ENCODE measurements around the gene KLK13.

Gene KLK13

DNA sequence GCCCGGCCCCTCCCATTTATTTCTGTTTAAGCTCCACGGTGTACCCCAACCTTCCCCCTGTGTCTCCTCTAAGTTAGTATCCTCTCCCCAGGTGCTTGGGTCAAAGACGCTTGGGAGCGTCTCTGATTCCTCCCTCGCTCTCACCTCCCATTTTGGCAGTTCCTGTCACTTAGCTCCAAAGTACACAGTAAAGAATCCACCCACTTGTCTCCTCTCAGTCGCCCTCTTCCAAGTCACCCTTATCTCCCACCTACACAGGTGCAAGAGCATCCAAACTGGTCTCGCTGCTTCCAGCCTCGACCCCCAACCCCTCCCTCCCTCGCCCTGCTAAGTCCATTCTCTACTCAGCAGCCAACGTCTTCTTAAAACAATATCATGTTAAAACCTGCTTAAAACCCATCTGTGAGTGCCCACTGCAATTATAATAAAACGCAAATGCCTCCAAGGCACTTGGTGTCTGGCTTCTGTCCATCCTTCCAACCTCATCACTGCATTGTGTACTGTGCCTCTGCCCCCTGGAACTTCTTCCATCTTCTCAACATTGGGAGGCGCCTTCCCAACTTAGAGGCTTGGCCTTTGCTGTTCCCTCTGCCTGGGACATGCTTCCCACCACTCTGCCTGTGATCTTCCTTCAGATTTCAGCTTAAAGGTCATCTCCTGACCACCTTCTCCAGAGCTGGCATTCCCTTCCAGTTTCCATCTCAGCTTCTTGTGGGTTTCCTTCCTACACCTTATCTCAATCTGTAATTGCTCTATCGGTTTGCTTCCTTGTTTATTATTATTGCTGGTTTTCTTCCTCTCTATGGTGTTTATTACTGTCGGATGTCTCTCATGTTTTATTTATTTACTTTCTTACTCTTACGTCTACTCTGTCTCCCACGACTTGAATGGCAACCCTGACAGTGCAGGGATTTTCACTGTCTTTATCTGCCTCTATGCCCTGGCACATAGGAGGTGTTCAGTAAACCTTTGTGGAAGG lies 27.3 kb upstream of the KLK13 start:
- DNase-seq, result no peak

- DNase-seq, result no peak
These were observed 26.2 kb upstream of the KLK13 start for GRCh38 chr19:51091126-51091525.

- DNase-seq, result no peak
These were observed 25.6 kb upstream of the KLK13 start for GRCh38 chr19:51090471-51090870.

DNA sequence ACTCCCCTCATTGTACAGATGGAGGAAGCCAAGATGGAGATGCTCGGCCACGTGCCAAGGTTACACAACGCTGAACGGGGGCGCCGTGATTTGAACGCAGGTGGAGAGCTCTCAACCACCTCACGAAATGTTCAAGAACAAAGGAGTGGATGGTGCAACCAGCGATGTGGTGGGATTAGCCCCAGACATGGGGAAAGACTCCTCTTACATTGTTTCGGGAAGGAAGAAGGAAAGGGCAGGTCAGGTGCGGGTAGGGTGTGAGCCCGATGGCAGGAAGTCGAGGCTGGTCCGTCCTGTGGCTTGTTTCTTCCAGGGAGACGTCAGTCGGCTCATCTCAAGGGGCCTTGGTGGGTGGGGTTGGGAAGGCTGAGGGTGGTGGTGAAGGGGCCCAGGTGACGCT lies 24.9 kb upstream of the KLK13 start:
- no peak for DNase-seq

DNA sequence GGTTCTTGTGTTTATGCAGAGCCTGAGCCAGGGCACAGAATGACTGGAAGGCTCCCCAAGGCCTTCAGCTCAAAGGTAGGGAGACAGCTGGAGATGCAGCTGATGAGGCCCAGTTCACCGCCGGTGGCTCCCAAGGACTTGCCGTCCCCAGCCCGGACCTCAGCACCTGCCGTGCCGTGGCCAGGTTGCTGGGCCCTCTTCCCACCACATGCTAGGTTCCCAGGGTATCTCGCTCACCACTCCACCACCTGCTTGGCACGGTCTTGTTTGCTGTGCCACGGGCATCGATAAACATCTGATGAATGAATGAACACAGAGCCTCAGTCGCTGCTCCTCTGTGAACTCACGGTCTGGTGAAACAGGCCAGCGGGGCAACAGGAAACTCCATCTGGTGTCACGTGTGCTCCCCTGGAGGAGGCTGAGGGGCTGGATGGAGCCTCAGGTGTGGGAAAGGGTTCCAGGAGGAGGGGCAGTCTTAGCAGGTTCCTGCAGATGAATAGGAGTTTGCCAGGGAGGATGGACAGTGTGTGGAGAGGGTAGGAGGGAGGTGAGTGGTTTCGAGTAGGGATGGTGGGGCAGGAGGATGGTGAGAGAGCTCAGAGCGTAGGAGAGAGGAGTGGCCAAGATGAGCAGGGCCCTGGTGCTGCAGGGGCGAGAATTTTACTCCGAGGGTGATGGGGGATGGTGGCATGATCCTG lies 21.4 kb upstream of the KLK13 start:
- DNase-seq, result no peak

DNA sequence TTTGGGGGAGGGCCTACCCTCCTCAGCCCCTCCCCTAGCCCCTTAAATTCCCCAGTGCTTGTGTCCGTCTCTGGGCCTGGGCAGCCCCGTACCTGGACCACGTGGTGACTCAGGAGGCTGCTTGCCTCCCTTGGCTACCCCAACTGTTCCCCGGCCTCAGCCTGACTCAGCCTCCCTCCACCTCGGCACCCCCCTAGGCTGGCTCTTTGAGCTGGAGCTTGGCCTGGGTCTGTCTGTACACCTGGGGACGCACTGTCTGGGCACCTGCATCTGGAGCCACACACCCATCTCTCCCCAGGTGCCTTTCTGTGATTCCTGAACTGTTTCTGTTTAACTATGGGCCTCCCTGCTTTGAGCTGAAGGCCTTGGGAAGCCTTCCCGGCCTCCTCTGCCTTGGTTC lies 19.6 kb upstream of the KLK13 start:
- DNase-seq, result no peak

- DNase-seq, result no peak
These were observed 18.9 kb upstream of the KLK13 start for GRCh38 chr19:51083783-51084182.

DNA sequence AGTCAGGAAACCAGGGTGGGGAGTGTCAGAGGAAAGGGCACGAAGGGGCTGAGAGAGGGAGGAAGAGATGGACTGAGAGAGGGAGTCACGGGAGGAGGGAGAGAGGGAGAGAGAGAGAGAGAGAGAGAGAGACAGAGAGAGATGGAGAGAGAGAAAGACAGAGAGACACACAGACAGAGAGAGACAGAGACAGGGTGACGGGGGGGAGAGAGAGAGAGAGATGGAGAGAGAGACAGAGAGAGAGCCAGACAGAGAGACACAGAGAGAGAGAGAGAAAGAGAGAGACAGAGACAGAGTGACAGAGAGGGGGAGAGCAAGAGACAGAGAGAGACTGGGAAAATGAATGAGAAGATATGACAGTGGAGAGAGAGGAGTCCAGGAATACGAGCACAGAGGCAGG lies 18.3 kb upstream of the KLK13 start:
- DNase-seq, result no peak

GRCh38 chr19:51082611-51083010 lies 17.7 kb upstream of the KLK13 start, which contains the start of gene KLK14:
Gene KLK14, minus strand, starts transcription at chr19:51082887. Its CDS starts 273 bp downstream, at chr19:51082614.
- DNase-seq, result no peak

GRCh38 chr19:51081476-51081875 lies 16.6 kb upstream of the KLK13 start:
- no peak for DNase-seq

DNA sequence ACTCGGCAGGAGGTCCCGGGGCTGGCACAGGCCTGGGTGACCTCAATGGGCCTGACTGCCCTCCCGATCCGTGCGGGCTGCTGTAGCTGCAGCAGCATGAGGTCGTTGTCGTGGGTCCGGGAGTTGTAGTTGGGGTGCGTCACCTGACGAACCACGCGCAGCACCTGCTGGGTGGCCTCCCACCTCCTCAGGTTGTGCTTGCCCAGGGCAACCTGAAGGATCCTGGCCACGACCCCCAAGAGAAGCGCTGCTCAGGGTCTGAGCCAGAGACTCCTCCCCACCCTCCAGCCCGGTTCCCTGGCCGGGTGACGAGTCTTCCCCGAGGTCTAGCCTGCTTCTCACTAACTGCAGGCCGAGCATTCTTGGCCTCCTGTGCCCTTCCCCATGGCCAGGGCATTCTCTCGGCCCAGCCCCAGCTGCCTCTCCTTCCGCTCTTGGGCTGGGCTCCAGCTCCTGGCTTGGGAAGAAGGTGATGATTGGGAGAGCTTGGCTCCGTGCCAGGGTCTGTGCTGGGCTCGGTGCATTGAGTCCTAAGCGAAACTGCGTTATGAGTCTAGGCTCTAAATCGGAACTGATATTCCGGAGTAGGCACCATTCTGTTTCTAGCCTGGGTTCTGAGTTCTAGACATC lies 14.7 kb upstream of the KLK13 start:
- no peak for DNase-seq

DNA sequence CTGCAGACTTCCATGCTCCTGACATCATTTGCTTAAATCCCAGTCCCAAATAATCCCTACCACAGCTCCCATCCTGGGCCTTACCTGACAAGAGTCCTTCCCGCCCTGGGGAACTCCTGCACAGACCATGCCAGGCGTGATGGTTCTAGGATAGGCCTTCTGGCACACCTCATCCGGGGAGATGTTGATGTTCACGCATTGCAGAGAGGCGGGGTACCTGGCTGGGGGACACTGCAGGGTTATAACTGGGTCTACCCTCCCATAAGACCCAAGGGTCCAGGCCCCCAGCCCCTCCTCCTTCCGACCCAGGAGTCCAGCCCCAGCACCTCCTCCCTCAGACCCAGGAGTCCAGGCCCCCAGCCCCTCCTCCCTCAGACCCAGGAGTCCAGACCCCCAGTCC lies 13.8 kb upstream of the KLK13 start:
- DNase-seq, result no peak

- DNase-seq, result no peak
These were observed 13.2 kb upstream of the KLK13 start for GRCh38 chr19:51078104-51078503.

DNA sequence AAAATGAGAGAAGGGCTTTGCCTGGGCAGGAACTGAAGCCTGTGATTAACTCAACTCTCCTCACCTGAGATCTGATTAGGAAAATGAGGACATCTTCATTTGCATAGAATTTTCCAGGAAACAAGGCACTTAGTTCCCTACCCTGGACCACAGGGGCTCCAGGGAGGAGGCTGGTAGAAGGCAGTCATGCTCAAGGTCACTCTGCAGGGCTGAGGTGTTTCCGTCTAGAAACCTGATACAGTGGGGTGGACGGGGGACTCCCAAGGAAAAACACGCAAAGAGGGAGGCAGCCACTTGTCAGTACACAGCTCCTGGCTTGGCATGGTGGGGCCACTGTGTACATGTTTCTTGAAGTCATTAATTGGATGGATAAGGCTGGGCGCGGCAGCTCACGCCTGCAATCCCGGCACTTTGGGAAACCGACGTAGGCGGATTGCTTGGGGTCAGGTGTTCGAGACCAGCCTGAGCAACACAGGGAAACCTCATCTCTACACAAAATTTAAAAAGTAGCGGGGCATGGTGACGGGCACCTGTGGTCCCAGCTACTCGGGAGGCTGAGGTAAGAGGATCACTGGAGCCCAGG lies 11.8 kb upstream of the KLK13 start:
- no peak for DNase-seq

- no peak for DNase-seq
These were observed 11.1 kb upstream of the KLK13 start for GRCh38 chr19:51075998-51076397.

- DNase-seq, result no peak
These were observed 6.2 kb upstream of the KLK13 start for GRCh38 chr19:51071095-51071405.

DNA sequence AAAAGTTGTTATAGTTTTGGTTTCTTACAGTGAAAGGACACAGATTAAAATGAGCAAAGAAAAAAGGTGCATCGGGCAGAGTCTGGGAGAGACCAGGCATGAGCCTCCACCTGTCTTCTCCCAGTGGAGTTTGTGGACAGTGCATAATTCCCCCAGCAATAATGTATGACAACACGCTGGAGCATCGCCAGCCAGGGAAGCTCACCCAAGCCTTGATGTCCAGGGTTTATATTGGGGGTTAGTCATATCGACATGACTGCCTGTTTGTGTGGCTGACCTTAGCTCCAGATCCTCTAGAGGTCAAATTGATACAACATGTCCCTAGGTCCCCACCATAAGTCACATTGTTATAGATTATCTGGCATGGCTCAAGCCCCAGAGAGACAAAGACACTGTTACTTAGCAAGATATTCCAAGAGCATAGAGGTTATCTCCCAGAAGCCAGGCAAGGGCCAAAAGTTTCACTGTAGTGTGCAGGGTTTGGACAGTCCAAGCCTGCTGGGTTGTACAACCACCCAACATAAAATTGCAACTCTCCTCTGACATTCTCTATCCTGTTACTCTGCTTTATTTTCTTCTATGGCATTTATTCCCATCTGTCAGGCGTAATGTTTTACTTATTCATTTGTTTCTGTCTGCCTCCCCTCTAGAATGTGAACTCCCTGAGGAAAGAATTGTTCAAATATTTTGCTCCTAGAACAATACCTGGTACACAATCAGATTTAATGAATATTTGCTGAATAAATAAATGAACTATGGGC lies 5.6 kb upstream of the KLK13 start:
- no peak for DNase-seq

- DNase-seq, result no peak
These were observed 1.7 kb upstream of the KLK13 start for GRCh38 chr19:51066393-51067186.

GRCh38 chr19:51065221-51065960 lies 499 bp upstream of the KLK13 start:
- DNase-seq, result no peak

DNA sequence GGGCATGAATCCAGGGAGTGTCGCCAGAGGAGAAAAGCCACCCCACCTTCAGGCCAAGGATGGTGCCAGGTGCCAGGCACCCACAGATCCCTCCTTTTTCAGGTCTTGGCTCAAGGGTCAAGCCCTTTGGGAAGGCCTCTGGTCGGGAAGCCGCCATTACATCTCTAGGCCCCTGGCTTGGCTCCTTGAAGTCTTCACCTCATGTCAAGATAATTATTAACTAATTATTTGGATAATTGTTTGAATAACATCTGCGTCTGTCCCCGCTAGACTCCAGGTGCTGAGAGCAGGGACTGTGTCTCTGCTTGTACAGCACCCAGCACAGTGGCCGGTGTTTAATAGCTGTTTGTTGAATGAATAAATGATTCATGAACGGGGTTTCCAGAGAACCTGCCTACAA lies 1.2 kb downstream of the KLK13 start:
- no peak for DNase-seq

GRCh38 chr19:51060973-51061372 lies 3.9 kb downstream of the KLK13 start:
- DNase-seq, result no peak

Measured in NCI-H1694 (cell line).